NCI-H226 (cell line): ENCODE measurements around the gene CMTM4.
"Not testable (repeated sequence)": the region's sequence is repeated elsewhere in the genome, so short reads cannot be mapped to it uniquely, and the experiment has no call there.

Source experiments
- DNase-seq: peaks from one replicate; pipeline ENCODE4 v3.0.0-alpha.2; 2015

CMTM4 gene

GRCh38 chr16:66588981-66589713 lies 107.4 kb downstream of the CMTM4 start:
- no peak for DNase-seq

GRCh38 chr16:66587881-66588600 lies 108.5 kb downstream of the CMTM4 start:
- DNase-seq = no peak

GRCh38 chr16:66585481-66586239 lies 110.9 kb downstream of the CMTM4 start:
- no peak for DNase-seq

- DNase-seq = no peak
These were observed 115.1 kb downstream of the CMTM4 start for GRCh38 chr16:66581246-66581952.

- peak; percentile 66 for DNase-seq
These were observed 115.8 kb downstream of the CMTM4 start for GRCh38 chr16:66580605-66581209.

GRCh38 chr16:66578651-66579531 lies 117.7 kb downstream of the CMTM4 start, which contains the start of gene CMTM2:
CMTM2 (plus strand) TSS chr16:66579463; CDS start chr16:66579608, 145 bp downstream.
- no peak for DNase-seq

GRCh38 chr16:66576296-66576695 lies 120.2 kb downstream of the CMTM4 start:
- no peak for DNase-seq

- DNase-seq = no peak
These were observed 121.5 kb downstream of the CMTM4 start for GRCh38 chr16:66575060-66575459.

- no peak for DNase-seq
These were observed 122.0 kb downstream of the CMTM4 start for GRCh38 chr16:66574531-66574930.

- DNase-seq = no peak
These were observed 122.5 kb downstream of the CMTM4 start for GRCh38 chr16:66574081-66574480.

GRCh38 chr16:66572356-66572755 lies 124.2 kb downstream of the CMTM4 start:
- DNase-seq = no peak

GRCh38 chr16:66569827-66570405 lies 126.6 kb downstream of the CMTM4 start:
- DNase-seq = peak; percentile 58

- no peak for DNase-seq
These were observed 127.4 kb downstream of the CMTM4 start for GRCh38 chr16:66569131-66569530.

- no peak for DNase-seq
These were observed 128.2 kb downstream of the CMTM4 start for GRCh38 chr16:66568355-66568754.

- DNase-seq = not testable (repeated sequence)
These were observed 129.3 kb downstream of the CMTM4 start for GRCh38 chr16:66567270-66567669.

- DNase-seq = no peak
These were observed 130.3 kb downstream of the CMTM4 start, which contains the start of gene CMTM1 for GRCh38 chr16:66566051-66566901. CMTM1 (plus strand) TSS chr16:66566439; CDS start chr16:66566514, 75 bp downstream.
